HepG2 (cell line): Measurements from ENCODE around the gene OVOL2. TPM values are rescaled to one million over a fixed set of nuclear protein-coding genes. Genes with fewer than 3 reads are reported as not detected.

ENCODE experiments used
- ATRX ChIP-seq: sonication (generic); formaldehyde crosslinking; IDR thresholded peaks from 2 replicates; pipeline ENCODE4 v1.4.0; 2020; ENCODE audit warnings: missing genetic modification reagents, borderline replicate concordance
- CENPT ChIP-seq: sonication (generic); formaldehyde crosslinking; IDR thresholded peaks from 2 replicates; pipeline ENCODE4 v1.8.0; 2022; ENCODE audit warnings: low read depth, mild to moderate bottlenecking, moderate library complexity, missing genetic modification reagents
- HNRNPL ChIP-seq: fragments of 200-400 bp; formaldehyde crosslinking; IDR thresholded peaks from 2 replicates; pipeline ENCODE4 v1.6.1; 2017; ENCODE audit warnings: mild to moderate bottlenecking, low read depth, low read length
- IRX3 ChIP-seq: sonication (generic); formaldehyde crosslinking; IDR thresholded peaks from 2 replicates; pipeline ENCODE4 v1.8.1; 2023; ENCODE audit warnings: mild to moderate bottlenecking, low read depth, missing genetic modification reagents, borderline replicate concordance
- KAT7 ChIP-seq: IDR thresholded peaks from 2 replicates; pipeline ENCODE4 v1.6.1; 2018; ENCODE audit warnings: borderline replicate concordance, missing compliant biosample characterization
- NFE2L1 ChIP-seq: sonication (generic); formaldehyde crosslinking; IDR thresholded peaks from 2 replicates; pipeline ENCODE4 v1.4.0; 2020; ENCODE audit warnings: missing genetic modification reagents, mild to moderate bottlenecking, borderline replicate concordance
- RFX1 ChIP-seq: fragments of 450-650 bp; IDR thresholded peaks from 2 replicates; pipeline ENCODE4 v1.6.1; 2017
- SOX5 ChIP-seq: IDR thresholded peaks from 2 replicates; pipeline ENCODE4 v1.6.1; 2016; ENCODE audit warnings: borderline replicate concordance
- TBX2 ChIP-seq: sonication (generic); formaldehyde crosslinking; IDR thresholded peaks from 2 replicates; pipeline ENCODE4 v1.5.0; 2020; ENCODE audit warnings: missing genetic modification reagents, mild to moderate bottlenecking, borderline replicate concordance
- TBX3 ChIP-seq: fragments of 450-650 bp; IDR thresholded peaks from 2 replicates; pipeline ENCODE4 v1.6.1; 2017; ENCODE audit warnings: antibody characterized with exemption, mild to moderate bottlenecking, inconsistent platforms, borderline replicate concordance
- TFE3 ChIP-seq: IDR thresholded peaks from 2 replicates; pipeline ENCODE4 v1.6.1; 2016
- ZBTB20 ChIP-seq: sonication (generic); formaldehyde crosslinking; IDR thresholded peaks from 2 replicates; pipeline ENCODE4 v1.8.1; 2023; ENCODE audit warnings: missing genetic modification reagents, low read depth, mild to moderate bottlenecking, borderline replicate concordance
- ZFP90 ChIP-seq: sonication (generic); formaldehyde crosslinking; IDR thresholded peaks from 2 replicates; pipeline ENCODE4 v1.8.0; 2022; ENCODE audit warnings: missing genetic modification reagents, mild to moderate bottlenecking, inconsistent platforms, borderline replicate concordance
- ZNF33B ChIP-seq: sonication (generic); formaldehyde crosslinking; IDR thresholded peaks from 2 replicates; pipeline ENCODE4 v1.5.1; 2020; ENCODE audit warnings: mild to moderate bottlenecking, missing genetic modification reagents
- ZNF646 ChIP-seq: sonication (generic); formaldehyde crosslinking; IDR thresholded peaks from 2 replicates; pipeline ENCODE4 v1.9.0; 2021; ENCODE audit warnings: mild to moderate bottlenecking, missing genetic modification reagents
- ZNF724P ChIP-seq: sonication (generic); formaldehyde crosslinking; IDR thresholded peaks from 2 replicates; pipeline ENCODE4 v1.8.0; 2022; ENCODE audit warnings: missing genetic modification reagents, borderline replicate concordance
- ZSCAN25 ChIP-seq: sonication (generic); formaldehyde crosslinking; IDR thresholded peaks from 2 replicates; pipeline ENCODE4 v1.8.0; 2022; ENCODE audit warnings: mild to moderate bottlenecking, missing genetic modification reagents
- polyA plus RNA-seq, 8 experiments: library from polyadenylated mRNA; depleted of rRNA in 3 of 8; stranded (reverse) in 7 of 8; unstranded in 1 of 8; fragments of >200 nt; fragmentation: Illumina TruSeq in 4 of 8; extraction: Trizol in 4 of 8; gene quantifications; 2 replicates each; pipeline versions ENCODE4 v1.2.1 to v1.2.3, GENCODE V29; 2011 to 2016; ENCODE audit warnings: low read depth in 4 of 8, missing spikeins in 1 of 8, mixed read lengths in 1 of 8; ENCODE audit not compliant: insufficient read depth in 1 of 8
- total RNA-seq, 5 experiments: library from RNA; depleted of rRNA; stranded (reverse); fragments of >200 nt; fragmentation: Illumina TruSeq; extraction: Trizol; gene quantifications; 2 replicates each; pipeline ENCODE4 v1.2.3, GENCODE V29; 2016; ENCODE audit warnings: low read depth in 1 of 5
- TF ChIP-seq, protein P1 (sequence below): sonication (generic); formaldehyde crosslinking; IDR thresholded peaks from 2 replicates; pipeline ENCODE4 v1.4.0; 2020; ENCODE audit warnings: missing genetic modification reagents

Gene OVOL2
- total and polyA plus RNA-seq, 2 of the 13 experiments (the other 11 are each of a cell fraction or from before 2014, with no cell fraction given) = 0.20 to 0.31 TPM

DNA sequence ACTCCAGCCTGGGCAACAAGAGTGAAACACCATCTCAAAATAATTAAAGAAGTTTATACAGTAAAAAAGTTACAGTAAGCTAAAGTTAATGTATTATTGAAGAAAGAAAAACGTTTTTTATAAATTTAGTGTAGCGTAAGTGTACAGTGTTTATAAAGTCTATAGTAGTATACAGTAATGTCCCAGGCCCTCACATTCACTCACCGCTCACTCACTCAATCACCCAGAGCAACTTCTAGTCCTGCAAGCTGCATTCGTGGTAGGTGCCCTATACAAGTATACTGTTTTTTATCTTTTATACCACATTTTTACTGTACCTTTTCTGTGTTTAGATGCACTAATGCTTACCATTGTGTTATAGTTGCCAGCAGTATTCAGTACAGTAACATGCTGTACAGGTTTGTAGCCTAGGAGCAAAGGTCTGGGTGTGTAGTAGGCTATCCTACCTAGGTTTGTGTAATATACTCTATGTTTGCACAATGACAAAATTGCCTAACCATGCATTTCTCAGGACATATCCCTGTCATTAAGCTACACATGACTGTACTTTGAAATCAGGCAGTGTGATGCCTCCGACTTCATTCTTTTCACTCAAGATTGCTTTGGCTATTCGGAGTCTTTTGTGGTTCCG lies 72.2 kb downstream of the OVOL2 start (continued):
- TF ChIP-seq ZNF646 (CRISPR knock-in tag) (peak; percentile 99), TFE3 (CRISPR knock-in tag) (peak; percentile 92), TBX2 (peak; percentile 56; the same call in 1 of the 2 replicates), NFE2L1 (no peak), RFX1 (no peak), KAT7 (CRISPR knock-in tag) (no peak; the same call in 1 of the 2 replicates), ZFP90 (peak; percentile 29; the same call in 1 of the 2 replicates), TBX3 (peak; percentile 69; the same call in 1 of the 2 replicates), ATRX (CRISPR knock-in tag) (no peak), HNRNPL (no peak), ZNF724P (CRISPR knock-in tag) (no peak), SOX5 (peak; percentile 94), IRX3 (no peak), ZBTB20 (CRISPR knock-in tag) (peak; percentile 78), CENPT (CRISPR knock-in tag) (no peak), ZSCAN25 (CRISPR knock-in tag) (no peak), ZNF33B (CRISPR knock-in tag) (no peak)
- TF ChIP-seq, protein P1, sequence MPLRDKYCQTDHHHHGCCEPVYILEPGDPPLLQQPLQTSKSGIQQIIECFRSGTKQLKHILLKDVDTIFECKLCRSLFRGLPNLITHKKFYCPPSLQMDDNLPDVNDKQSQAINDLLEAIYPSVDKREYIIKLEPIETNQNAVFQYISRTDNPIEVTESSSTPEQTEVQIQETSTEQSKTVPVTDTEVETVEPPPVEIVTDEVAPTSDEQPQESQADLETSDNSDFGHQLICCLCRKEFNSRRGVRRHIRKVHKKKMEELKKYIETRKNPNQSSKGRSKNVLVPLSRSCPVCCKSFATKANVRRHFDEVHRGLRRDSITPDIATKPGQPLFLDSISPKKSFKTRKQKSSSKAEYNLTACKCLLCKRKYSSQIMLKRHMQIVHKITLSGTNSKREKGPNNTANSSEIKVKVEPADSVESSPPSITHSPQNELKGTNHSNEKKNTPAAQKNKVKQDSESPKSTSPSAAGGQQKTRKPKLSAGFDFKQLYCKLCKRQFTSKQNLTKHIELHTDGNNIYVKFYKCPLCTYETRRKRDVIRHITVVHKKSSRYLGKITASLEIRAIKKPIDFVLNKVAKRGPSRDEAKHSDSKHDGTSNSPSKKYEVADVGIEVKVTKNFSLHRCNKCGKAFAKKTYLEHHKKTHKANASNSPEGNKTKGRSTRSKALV (CRISPR knock-in tag) = peak; percentile 86; the same call in 1 of the 2 replicates
